Nephron (organoid): ENCODE results near the gene GHITM.

ENCODE experiments used
- H3K27ac Mint-ChIP-seq, 3 experiments: 2 replicates each; pipeline ENCODE4 v1.8.0; 2020; ENCODE audit warnings: mixed read lengths in 3 of 3, mild to moderate bottlenecking in 2 of 3, moderate library complexity in 1 of 3
- H3K27me3 Mint-ChIP-seq: 2 replicates; pipeline ENCODE4 v1.8.0; 2021; ENCODE audit warnings: low read depth, mild to moderate bottlenecking, moderate library complexity, mixed read lengths
- H3K36me3 Mint-ChIP-seq: 2 replicates; pipeline ENCODE4 v1.8.0; 2020; ENCODE audit warnings: low read depth, mixed read lengths
- H3K4me1 Mint-ChIP-seq: 2 replicates; pipeline ENCODE4 v1.8.0; 2020; ENCODE audit warnings: mixed read lengths
- H3K4me3 Mint-ChIP-seq, 3 experiments: 2 replicates each; pipeline ENCODE4 v1.8.0; 2020; ENCODE audit warnings: mild to moderate bottlenecking in 3 of 3, mixed read lengths in 3 of 3, moderate library complexity in 2 of 3
- H3K9me3 Mint-ChIP-seq: 2 replicates; pipeline ENCODE4 v1.8.0; 2020; ENCODE audit warnings: mixed read lengths
- CTCF ChIP-seq, 3 experiments: fragments of 200-600 bp; sonication (generic); IDR thresholded peaks; one replicate each; pipeline ENCODE4 v1.5.0; 2021; ENCODE audit warnings: antibody characterized with exemption in 3 of 3; ENCODE audit not compliant: unreplicated experiment in 3 of 3

The GHITM gene

DNA sequence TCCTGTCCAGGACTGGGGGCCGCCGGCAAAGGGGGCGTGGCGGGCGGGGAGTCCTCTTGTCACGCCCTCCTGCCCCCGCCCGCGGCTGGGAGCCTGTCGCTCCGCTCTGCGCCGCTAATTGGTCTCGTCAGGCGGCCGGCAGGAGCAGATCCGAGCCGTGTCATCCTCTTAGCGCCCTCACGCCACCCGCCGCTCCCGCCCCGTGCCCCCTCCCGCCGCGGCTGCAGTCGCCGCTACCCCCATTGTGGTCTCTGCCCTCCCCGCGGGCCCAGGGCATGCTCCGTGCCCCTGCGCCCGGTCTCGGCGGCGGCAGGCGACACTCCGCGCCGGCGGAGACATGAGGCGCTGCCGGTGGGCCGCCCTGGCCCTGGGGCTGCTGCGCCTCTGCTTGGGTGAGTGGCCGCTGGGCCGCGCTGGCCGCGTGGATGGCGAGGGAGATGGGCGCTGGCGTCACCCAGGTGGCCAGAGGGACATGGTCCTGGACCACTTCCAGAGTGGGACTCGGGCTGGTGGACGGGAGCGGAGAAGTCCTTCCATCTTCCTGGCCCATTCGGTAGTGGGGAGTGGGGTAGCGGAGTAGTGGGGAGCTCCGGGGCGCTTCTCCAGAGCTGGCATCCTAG lies 55.2 kb downstream of the GHITM start, which contains the start of gene CDHR1:
Gene CDHR1 (plus strand): TSS at position 114 of the 620 bp plus-strand sequence. CDS start 224 bp downstream, at position 338.
- Mint-ChIP-seq H3K27ac (no peak within 1 kb of the TSS), H3K27me3 (peaks cover 91% of the 10 kb centered on the region), H3K4me3 (peak within 1 kb of the TSS; percentile 53 to 68 (median 62)), H3K36me3 (no peaks in the 10 kb centered on the region), H3K4me1 (no peaks in the 10 kb centered on the region), H3K9me3 (no peaks in the 10 kb centered on the region)
- TF ChIP-seq CTCF (IDR thresholded peaks at IDR 0.05; ENCODE audit: unreplicated experiment in 3 of 3) = no peak

GRCh38 chr10:84195044-84195830 lies 55.9 kb downstream of the GHITM start:
- Mint-ChIP-seq H3K27me3 (peaks cover 89% of the 10 kb centered on the region), H3K9me3 (no peaks in the 10 kb centered on the region)

GRCh38 chr10:84196083-84196482 lies 56.8 kb downstream of the GHITM start:
- Mint-ChIP-seq H3K4me3 (no peak overlapping the region), H3K27me3 (peaks cover 85% of the 10 kb centered on the region), H3K4me1 (no peaks in the 10 kb centered on the region), H3K36me3 (no peaks in the 10 kb centered on the region), H3K27ac (no peak overlapping the region), H3K9me3 (no peaks in the 10 kb centered on the region)
- no peak for TF ChIP-seq CTCF (IDR thresholded peaks at IDR 0.05; ENCODE audit: unreplicated experiment in 3 of 3)

More at GRCh38 chr10:84195044-84195830, 55.9 kb downstream of the GHITM start:
- Mint-ChIP-seq H3K4me1 (no peaks in the 10 kb centered on the region), H3K36me3 (no peaks in the 10 kb centered on the region), H3K27ac (no peak overlapping the region), H3K4me3 (peak overlapping the region; percentile 32 to 62 (median 60))
- no peak for TF ChIP-seq CTCF (IDR thresholded peaks at IDR 0.05; ENCODE audit: unreplicated experiment in 3 of 3)

DNA sequence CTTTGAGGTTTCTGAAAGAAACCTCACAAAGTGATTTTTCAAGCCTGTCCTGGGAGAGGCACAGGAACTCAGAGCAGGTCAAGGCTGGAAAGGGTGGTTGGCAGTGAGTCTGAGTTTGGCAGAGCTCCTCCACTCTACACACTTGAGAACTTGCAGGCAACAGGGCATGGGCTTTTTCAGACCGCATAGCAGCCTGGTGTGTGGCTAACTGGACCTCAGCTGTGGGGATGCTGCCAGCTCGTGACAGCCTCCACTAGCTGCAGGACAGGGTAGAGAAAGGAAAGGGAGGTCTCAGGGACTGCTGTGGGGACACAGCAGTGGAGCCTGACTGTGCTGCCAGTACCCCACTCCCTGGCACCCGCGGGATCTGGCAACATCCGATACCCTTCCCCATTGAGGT lies 57.6 kb downstream of the GHITM start:
- Mint-ChIP-seq H3K27me3 (peaks cover 77% of the 10 kb centered on the region), H3K36me3 (no peaks in the 10 kb centered on the region), H3K27ac (no peak overlapping the region)

DNA sequence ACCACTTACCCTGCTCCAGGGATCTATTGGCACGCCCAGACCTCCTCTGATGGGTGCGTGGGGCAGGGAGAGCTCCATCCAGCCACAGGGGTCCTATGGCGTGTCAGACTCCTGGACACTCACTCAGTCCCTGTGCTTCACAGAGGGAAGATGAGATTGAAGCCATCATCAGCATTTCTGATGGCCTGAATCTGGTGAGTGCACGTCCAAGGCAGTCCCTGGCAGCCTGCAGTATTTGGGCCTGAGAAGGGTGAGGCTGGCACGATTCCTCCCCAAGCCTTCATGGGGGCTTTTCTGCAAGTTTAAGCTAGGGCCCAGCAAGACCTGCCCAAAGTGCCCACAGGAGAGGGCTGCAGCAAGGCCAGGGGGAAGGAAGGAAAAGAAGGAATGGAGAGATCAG lies 58.3 kb downstream of the GHITM start:
- no peak for TF ChIP-seq CTCF (IDR thresholded peaks at IDR 0.05; ENCODE audit: unreplicated experiment in 3 of 3)
- H3K9me3 Mint-ChIP-seq = no peaks in the 10 kb centered on the region
- H3K36me3 Mint-ChIP-seq = no peaks in the 10 kb centered on the region
- H3K27me3 Mint-ChIP-seq = peaks cover 74% of the 10 kb centered on the region
- no peaks in the 10 kb centered on the region for H3K4me1 Mint-ChIP-seq
- no peak overlapping the region for H3K4me3 Mint-ChIP-seq
- no peak overlapping the region for H3K27ac Mint-ChIP-seq

More for the DNA sequence above, 57.6 kb downstream of the GHITM start:
- Mint-ChIP-seq H3K4me1 (no peaks in the 10 kb centered on the region), H3K4me3 (no peak overlapping the region), H3K9me3 (no peaks in the 10 kb centered on the region)
- no peak for TF ChIP-seq CTCF (IDR thresholded peaks at IDR 0.05; ENCODE audit: unreplicated experiment in 3 of 3)
